Measurements from ENCODE around the gene GREB1. TPM values are rescaled to one million over a fixed set of nuclear protein-coding genes. Genes with fewer than 3 reads are reported as not detected.

GREB1 gene
- total and polyA plus RNA-seq, 2 of the 13 experiments (the other 11 are each of a cell fraction or from before 2014, with no cell fraction given): 31.3 to 61.2 TPM

- TF ChIP-seq HOXA3 (CRISPR knock-in tag; IDR thresholded peaks at IDR 0.05) (peak; percentile 20; the same call in 1 of the 2 replicates), MYPOP (CRISPR knock-in tag; IDR thresholded peaks at IDR 0.05) (0 out of 2 replicates have a peak, but pooled peaks have one; percentile 20), CBX5 (CRISPR knock-in tag; IDR thresholded peaks at IDR 0.05; ENCODE audit: borderline replicate concordance) (no peak), ERF (CRISPR knock-in tag; IDR thresholded peaks at IDR 0.05) (peak; percentile 63; the same call in 1 of the 2 replicates), ZBTB2 (CRISPR knock-in tag; IDR thresholded peaks at IDR 0.05; ENCODE audit: low read depth) (peak; percentile 27; the same call in 1 of the 2 replicates), KDM3A (CRISPR knock-in tag; IDR thresholded peaks at IDR 0.05; ENCODE audit: low read depth) (0 out of 2 replicates have a peak, but pooled peaks have one; percentile 60), PRMT3 (CRISPR knock-in tag; IDR thresholded peaks at IDR 0.05; ENCODE audit: borderline replicate concordance, low read depth) (no peak), ZFP82 (CRISPR knock-in tag; IDR thresholded peaks at IDR 0.05; ENCODE audit: borderline replicate concordance) (0 out of 2 replicates have a peak, but pooled peaks have one; percentile 8), AKAP8 (CRISPR knock-in tag; IDR thresholded peaks at IDR 0.05) (peak; percentile 17; the same call in 1 of the 2 replicates), GATAD1 (CRISPR knock-in tag; IDR thresholded peaks at IDR 0.05) (0 out of 2 replicates have a peak, but pooled peaks have one; percentile 25), TSC22D2 (CRISPR knock-in tag; IDR thresholded peaks at IDR 0.05; ENCODE audit: borderline replicate concordance) (no peak), FOXP1 (IDR thresholded peaks at IDR 0.05) (no peak), FOXP1 (CRISPR knock-in tag; IDR thresholded peaks at IDR 0.05) (0 out of 2 replicates have a peak, but pooled peaks have one; percentile 10), PITX1 (CRISPR knock-in tag; IDR thresholded peaks at IDR 0.05) (peak; percentile 48; the same call in 1 of the 2 replicates), SIN3A (IDR thresholded peaks at IDR 0.05; ENCODE audit: borderline replicate concordance, low read depth, low read length) (0 out of 2 replicates have a peak, but pooled peaks have one; percentile 43), SP5 (CRISPR knock-in tag; IDR thresholded peaks at IDR 0.05; ENCODE audit: borderline replicate concordance, low read depth) (peak; percentile 29; the same call in 1 of the 2 replicates), PCBP1 (IDR thresholded peaks at IDR 0.05; ENCODE audit: borderline replicate concordance, low read depth, low read length) (no peak), SIN3B (IDR thresholded peaks at IDR 0.05; ENCODE audit: low read length) (peak; percentile 61), RXRB (CRISPR knock-in tag; IDR thresholded peaks at IDR 0.05; ENCODE audit: borderline replicate concordance) (peak; percentile 48; the same call in 1 of the 2 replicates), FOSL2 (CRISPR knock-in tag; IDR thresholded peaks at IDR 0.05) (peak; percentile 96), FOSL1 (CRISPR knock-in tag; IDR thresholded peaks at IDR 0.05; ENCODE audit: borderline replicate concordance) (peak; percentile 31; the same call in 1 of the 2 replicates), SAFB2 (CRISPR knock-in tag; IDR thresholded peaks at IDR 0.05; ENCODE audit: borderline replicate concordance, low read depth) (peak; percentile 74; the same call in 1 of the 2 replicates), KLF12 (CRISPR knock-in tag; IDR thresholded peaks at IDR 0.05; ENCODE audit: borderline replicate concordance) (no peak), ZSCAN12 (CRISPR knock-in tag; IDR thresholded peaks at IDR 0.05) (no peak), LCORL (IDR thresholded peaks at IDR 0.05) (no peak), LCORL (CRISPR knock-in tag; IDR thresholded peaks at IDR 0.05) (peak; percentile 79), SOX6 (IDR thresholded peaks at IDR 0.05) (no peak), SOX6 (CRISPR knock-in tag; IDR thresholded peaks at IDR 0.05) (peak; percentile 52; the same call in 1 of the 2 replicates)
Observed at GRCh38 chr2:11583840-11584524, 50.1 kb downstream of the GREB1 start (continued).

All from HepG2 (cell line).